Muscle layer of duodenum (tissue), 2 donors: ENCODE data around the gene ERCC6L2.

Experiments used
- H3K27ac ChIP-seq: one replicate; pipeline ENCODE4 v1.7.0; 2013; ENCODE audit warnings: mild to moderate bottlenecking, low read length
- H3K27me3 ChIP-seq: one replicate; pipeline ENCODE4 v1.7.0; 2013; ENCODE audit warnings: low read depth, mild to moderate bottlenecking, control low read depth, low read length
- H3K36me3 ChIP-seq, 2 donors: one replicate each; pipeline ENCODE4 v1.7.0; 2013; ENCODE audit warnings: low read length in 2 of 2, control low read depth in 1 of 2, mild to moderate bottlenecking in 1 of 2; ENCODE audit not compliant: insufficient read depth in 2 of 2, control insufficient read depth in 1 of 2
- H3K4me1 ChIP-seq, 2 donors: one replicate each; pipeline ENCODE4 v1.7.0; 2013; ENCODE audit warnings: low read length in 2 of 2, mild to moderate bottlenecking in 2 of 2, control low read depth in 1 of 2, moderate library complexity in 1 of 2; ENCODE audit not compliant: insufficient read depth in 2 of 2, control insufficient read depth in 1 of 2
- H3K4me3 ChIP-seq, 2 donors: one replicate each; pipeline ENCODE4 v1.7.0; 2013; ENCODE audit warnings: low read length in 2 of 2, low read depth in 1 of 2, mild to moderate bottlenecking in 1 of 2
- H3K9me3 ChIP-seq, 2 donors: one replicate each; pipeline ENCODE4 v1.7.0; 2013; ENCODE audit warnings: low read length in 2 of 2, control low read depth in 1 of 2, mild to moderate bottlenecking in 1 of 2; ENCODE audit not compliant: control insufficient read depth in 1 of 2
- donor health status: healthy.

The ERCC6L2 gene

DNA sequence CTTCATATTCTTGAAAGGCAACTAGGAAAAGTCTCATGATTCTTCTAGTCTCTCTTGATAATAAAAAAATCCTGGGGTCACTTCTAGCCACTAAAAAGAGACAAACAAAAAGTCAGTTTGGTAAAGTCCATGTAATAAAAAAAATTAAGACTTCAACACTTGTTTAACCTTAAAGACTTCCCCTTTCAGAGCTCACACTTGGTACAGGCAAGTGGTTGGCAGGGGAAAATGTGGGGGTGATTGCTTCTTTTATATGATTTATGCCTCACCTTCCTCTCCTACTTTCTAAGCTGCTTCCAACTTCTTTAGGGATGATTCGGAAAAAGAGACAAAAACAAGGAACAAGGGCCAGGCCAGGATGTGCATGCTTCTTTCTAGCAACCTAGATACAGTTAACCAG is 5.1 kb upstream of the ERCC6L2 start:
- no peaks in the 10 kb centered on the region for H3K9me3 ChIP-seq
- peaks cover 0 to 11% of the 10 kb centered on the region in 2 donors for H3K4me1 ChIP-seq
- no peak overlapping the region for H3K27ac ChIP-seq
- H3K36me3 ChIP-seq, result peaks cover 0 to 5% of the 10 kb centered on the region in 2 donors
- H3K4me3 ChIP-seq, result no peak overlapping the region
- H3K27me3 ChIP-seq, result no peaks in the 10 kb centered on the region

DNA sequence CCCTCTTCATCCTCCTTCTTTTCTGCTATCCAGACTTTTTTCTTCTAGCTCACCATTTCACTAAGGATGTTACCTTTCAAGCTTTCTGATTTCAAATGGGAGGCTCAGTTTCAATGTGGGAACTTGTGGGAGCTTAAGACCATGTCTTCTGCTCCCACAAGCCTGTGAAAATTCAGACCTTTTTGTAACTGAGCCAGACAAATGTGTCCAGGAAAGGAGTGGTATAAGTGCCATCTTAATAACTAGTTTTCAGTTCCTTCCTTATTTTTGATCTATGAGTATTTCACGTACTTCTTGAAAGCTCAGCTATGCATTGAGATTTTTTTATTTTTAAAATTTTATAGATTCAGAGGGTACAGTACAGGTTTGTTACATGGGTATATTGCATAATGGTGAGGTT is 4.6 kb upstream of the ERCC6L2 start:
- no peaks in the 10 kb centered on the region for H3K9me3 ChIP-seq
- H3K36me3 ChIP-seq, result peaks cover 0 to 9% of the 10 kb centered on the region in 2 donors
- no peaks in the 10 kb centered on the region for H3K27me3 ChIP-seq
- no peak overlapping the region for H3K4me3 ChIP-seq
- no peak overlapping the region for H3K27ac ChIP-seq
- peaks cover 0 to 11% of the 10 kb centered on the region in 2 donors for H3K4me1 ChIP-seq

DNA sequence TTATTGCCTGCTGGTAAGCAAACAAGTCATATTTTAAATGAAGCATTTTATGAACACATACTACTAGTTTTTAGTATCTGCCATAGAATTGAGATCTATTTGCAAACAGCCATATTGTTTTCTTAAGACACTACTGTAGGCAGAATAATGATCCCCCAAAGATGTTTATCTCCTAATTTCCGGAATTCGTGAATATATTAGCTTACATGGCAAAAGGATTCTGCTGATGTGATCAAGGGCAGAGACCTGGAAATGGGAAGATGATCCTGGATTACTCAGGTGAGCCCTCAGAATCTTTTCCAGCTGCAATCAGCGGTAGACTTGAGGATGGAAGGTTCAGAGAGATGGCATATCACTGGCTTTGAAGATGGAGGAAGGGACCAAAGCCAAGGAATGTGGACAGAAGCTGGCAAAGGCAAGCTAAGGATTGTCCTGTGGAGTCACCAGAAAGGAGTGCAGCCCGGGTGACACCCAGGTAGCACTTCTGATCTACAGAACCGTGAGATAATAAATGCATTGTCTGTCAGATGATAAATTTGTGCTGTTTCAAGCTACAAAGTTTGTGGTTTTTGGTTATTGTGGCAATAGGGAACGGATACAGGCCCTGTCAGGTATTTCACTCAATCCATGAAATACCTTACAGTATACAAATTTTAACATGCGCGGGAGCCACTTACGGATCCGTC is 1.0 kb upstream of the ERCC6L2 start:
- Histone ChIP-seq H3K27me3 (no peaks in the 10 kb centered on the region), H3K36me3 (peaks cover 0 to 9% of the 10 kb centered on the region in 2 donors), H3K4me3 (no peak overlapping the region), H3K4me1 (peaks cover 0 to 11% of the 10 kb centered on the region in 2 donors), H3K27ac (no peak overlapping the region), H3K9me3 (no peaks in the 10 kb centered on the region)

DNA sequence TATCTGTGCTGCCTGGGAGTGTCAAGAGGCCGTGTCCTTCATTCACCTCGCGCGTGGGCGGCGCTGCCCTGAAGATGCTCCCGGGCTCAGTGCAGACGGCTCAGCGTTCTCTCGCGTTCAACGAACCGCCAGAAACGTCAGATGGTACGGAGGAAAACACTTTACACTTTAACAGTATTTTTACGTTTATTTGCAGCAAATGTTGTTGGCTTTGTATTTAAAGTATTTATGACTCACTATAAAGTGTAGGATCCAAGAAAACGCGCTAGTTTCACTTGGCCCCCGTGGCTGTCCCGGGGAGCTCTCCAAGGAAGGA is 544 bp upstream of the ERCC6L2 start:
- Histone ChIP-seq H3K4me1 (peaks cover 0 to 11% of the 10 kb centered on the region in 2 donors), H3K4me3 (no peak overlapping the region), H3K27ac (no peak overlapping the region), H3K27me3 (no peaks in the 10 kb centered on the region), H3K36me3 (peaks cover 0 to 9% of the 10 kb centered on the region in 2 donors), H3K9me3 (no peaks in the 10 kb centered on the region)

DNA sequence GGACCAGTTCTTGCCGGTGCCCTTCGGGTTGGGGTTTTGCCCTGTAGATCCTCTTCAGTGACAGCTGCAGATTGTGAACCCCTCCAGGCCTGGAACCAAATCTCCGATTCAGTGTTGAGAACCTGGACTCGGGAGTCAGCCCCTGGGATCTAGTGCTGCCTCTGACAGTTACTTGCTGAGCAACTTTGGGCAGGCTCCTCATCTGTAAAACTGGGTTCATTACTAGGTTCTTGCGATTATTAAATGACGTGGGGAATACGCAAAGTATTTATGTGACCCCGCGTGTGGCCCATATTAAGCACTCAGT is 600 bp downstream of the ERCC6L2 start:
- H3K9me3 ChIP-seq, result no peaks in the 10 kb centered on the region
- peaks cover 2 to 4% of the 10 kb centered on the region in 2 donors for H3K36me3 ChIP-seq
- no peak overlapping the region for H3K4me3 ChIP-seq
- H3K27ac ChIP-seq, result no peak overlapping the region
- H3K27me3 ChIP-seq, result no peaks in the 10 kb centered on the region
- peaks cover 0 to 19% of the 10 kb centered on the region in 2 donors for H3K4me1 ChIP-seq

DNA sequence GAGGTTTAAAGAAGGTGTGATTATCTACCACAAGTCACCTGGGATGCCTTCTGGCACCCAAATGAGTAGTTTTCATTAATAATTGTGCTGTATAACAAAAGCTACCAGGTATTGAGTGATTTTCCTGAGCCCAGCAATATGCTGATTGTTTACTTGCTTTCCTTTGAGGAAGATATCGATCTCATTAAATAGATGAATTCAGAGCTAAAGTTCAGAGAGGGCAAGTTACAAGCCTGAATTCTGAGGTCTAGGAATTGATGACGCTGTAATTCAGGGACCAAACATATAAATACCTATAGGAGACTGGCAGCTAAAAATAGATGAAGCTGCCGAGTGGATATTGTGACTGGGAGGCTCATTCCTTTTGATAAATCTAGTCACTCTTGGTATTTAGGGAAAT is 1.1 kb downstream of the ERCC6L2 start:
- Histone ChIP-seq H3K4me3 (no peak overlapping the region), H3K27ac (no peak overlapping the region), H3K27me3 (no peaks in the 10 kb centered on the region), H3K4me1 (peaks cover 0 to 19% of the 10 kb centered on the region in 2 donors), H3K36me3 (peaks cover 5 to 7% of the 10 kb centered on the region in 2 donors), H3K9me3 (no peaks in the 10 kb centered on the region)

DNA sequence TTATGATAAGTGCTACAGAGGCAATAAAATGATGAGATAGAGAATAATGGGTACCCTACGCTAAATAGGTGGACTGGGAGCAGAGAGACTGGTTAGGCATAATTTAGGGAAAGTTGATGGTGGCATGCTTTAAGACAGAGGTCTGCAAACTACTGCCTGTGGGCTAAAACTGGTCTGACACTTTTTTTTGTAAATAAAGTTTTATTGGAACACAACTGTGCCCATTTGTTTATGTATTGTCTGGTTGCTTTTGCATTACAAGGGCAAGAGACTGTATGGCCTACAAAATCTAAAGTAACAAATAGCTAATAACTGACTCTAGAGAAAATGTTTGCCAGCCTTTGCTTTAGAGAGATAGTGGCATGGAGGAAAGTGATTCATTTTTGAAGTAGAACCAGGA is 2.5 kb downstream of the ERCC6L2 start:
- Histone ChIP-seq H3K27ac (no peak overlapping the region), H3K4me1 (peaks cover 0 to 20% of the 10 kb centered on the region in 2 donors), H3K4me3 (no peak overlapping the region), H3K27me3 (no peaks in the 10 kb centered on the region), H3K36me3 (peaks cover 8 to 10% of the 10 kb centered on the region in 2 donors), H3K9me3 (no peaks in the 10 kb centered on the region)

DNA sequence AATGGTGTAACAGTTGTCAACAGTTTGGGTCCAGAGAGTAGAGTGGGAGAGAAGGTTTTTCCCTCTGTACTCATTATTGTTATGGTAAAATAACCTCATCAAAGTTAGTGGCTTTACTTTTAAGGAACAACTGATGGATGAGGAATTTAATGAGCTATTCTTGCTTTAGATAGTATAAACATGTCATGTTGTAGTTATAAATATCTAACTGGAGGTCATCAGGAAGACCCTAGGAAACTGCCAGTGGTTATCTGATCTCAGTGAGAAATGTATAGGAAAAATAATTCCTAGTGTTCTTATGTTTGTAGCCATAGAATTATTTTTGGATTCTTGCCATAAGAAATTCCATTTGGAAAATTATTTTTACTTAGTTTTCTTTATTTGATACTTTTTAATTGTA is 4.1 kb downstream of the ERCC6L2 start:
- peaks cover 8 to 15% of the 10 kb centered on the region in 2 donors for H3K36me3 ChIP-seq
- no peak overlapping the region for H3K27ac ChIP-seq
- peaks cover 0 to 12% of the 10 kb centered on the region in 2 donors for H3K4me1 ChIP-seq
- H3K9me3 ChIP-seq, result no peaks in the 10 kb centered on the region
- no peak overlapping the region for H3K4me3 ChIP-seq
- no peaks in the 10 kb centered on the region for H3K27me3 ChIP-seq

DNA sequence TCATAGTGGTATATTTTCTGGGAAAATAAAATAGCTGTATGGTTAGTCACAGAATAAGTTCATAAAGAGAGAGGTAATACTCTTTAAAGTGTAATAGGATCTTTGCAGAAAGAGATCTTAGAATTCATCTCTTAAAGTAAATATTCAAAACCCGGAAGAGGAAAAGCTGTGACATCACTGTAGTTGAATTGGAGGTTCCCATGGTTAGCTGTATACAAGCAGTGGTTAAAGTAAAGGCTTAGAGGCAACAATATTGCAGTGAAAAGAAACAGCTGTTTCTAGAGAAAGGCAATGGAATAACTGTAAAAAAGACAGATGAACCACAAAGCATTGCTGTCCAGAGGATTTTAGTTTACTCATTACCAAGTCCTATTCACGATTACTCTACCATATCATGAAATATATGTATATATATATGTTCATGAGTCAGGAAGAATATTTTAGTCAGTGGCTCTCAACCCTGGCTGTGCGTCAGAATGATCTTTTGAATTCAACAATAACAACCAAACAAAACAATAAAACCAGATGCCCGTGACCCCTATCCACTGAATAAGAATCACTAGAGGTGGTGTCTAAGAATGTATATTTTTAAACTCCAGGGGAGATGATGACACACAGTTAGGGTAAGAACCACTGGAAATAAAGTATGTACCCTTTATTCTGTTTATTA is 4.7 kb downstream of the ERCC6L2 start:
- peaks cover 0 to 12% of the 10 kb centered on the region in 2 donors for H3K4me1 ChIP-seq
- H3K4me3 ChIP-seq, result no peak overlapping the region
- H3K27me3 ChIP-seq, result no peaks in the 10 kb centered on the region
- no peak overlapping the region for H3K27ac ChIP-seq
- H3K36me3 ChIP-seq, result peaks cover 8 to 15% of the 10 kb centered on the region in 2 donors
- H3K9me3 ChIP-seq, result no peaks in the 10 kb centered on the region

DNA sequence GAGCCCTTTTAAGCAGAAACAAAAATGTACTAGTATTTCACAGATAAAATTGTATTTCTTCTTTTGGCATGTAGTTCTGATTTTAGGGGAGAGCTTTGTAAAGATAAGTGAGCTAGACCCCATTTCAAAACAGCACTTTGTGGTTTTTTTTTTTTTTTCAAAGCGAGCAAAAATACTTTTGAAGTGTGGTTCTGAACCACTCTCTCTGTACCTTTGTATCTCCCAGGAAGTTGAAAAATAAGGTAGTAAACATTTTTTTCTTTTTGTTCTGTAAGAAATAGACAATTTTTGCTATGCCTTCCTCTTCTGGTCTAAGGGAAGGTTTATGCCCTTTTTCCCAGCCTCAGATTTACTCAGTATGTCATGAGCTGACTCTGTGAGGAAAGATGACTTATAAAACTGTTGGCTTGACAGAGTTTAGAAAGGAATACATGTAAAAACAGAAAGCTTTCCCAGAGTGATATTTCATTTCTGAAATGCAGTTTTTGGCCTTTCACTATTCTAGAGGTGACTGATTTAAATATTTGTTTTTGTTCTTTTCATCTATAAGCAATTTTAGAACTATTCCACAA is 12.5 kb downstream of the ERCC6L2 start:
- Histone ChIP-seq H3K4me1 (peaks cover 0 to 2% of the 10 kb centered on the region in 2 donors), H3K27me3 (no peaks in the 10 kb centered on the region), H3K4me3 (no peak overlapping the region), H3K9me3 (no peaks in the 10 kb centered on the region), H3K36me3 (peaks cover 3 to 12% of the 10 kb centered on the region in 2 donors), H3K27ac (no peak overlapping the region)

DNA sequence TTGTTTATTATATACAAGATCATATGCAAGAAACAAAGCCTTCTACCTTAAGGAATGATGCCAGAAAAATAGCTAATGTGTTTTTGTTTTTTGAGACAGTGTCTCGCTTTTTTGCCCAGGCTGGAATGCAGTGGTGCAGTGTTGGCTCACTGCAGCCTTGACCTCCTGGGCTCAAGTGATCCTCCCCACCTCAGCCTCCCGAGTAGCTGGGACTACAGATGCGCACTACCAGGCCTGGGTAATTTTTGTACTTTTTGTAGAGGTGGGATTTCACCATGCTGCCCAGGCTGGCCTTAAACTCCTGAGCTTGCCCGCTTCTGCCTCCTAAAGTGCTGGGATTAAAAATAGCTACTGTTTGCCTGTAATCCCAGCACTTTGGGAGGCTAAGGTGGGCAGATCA is 15.1 kb downstream of the ERCC6L2 start:
- Histone ChIP-seq H3K4me1 (no peaks in the 10 kb centered on the region), H3K4me3 (no peak overlapping the region), H3K9me3 (no peaks in the 10 kb centered on the region), H3K27me3 (no peaks in the 10 kb centered on the region), H3K27ac (no peak overlapping the region), H3K36me3 (peaks cover 3 to 5% of the 10 kb centered on the region in 2 donors)
